A204.1 (cell line): ENCODE data around the gene ZSCAN9.

Experiments
- FAIRE-seq: peaks from 2 replicates; lab custom pipeline; 2012; peaks lifted over from hg19 to GRCh38; lab: Jason Lieb, UNC

ZSCAN9 gene

DNA sequence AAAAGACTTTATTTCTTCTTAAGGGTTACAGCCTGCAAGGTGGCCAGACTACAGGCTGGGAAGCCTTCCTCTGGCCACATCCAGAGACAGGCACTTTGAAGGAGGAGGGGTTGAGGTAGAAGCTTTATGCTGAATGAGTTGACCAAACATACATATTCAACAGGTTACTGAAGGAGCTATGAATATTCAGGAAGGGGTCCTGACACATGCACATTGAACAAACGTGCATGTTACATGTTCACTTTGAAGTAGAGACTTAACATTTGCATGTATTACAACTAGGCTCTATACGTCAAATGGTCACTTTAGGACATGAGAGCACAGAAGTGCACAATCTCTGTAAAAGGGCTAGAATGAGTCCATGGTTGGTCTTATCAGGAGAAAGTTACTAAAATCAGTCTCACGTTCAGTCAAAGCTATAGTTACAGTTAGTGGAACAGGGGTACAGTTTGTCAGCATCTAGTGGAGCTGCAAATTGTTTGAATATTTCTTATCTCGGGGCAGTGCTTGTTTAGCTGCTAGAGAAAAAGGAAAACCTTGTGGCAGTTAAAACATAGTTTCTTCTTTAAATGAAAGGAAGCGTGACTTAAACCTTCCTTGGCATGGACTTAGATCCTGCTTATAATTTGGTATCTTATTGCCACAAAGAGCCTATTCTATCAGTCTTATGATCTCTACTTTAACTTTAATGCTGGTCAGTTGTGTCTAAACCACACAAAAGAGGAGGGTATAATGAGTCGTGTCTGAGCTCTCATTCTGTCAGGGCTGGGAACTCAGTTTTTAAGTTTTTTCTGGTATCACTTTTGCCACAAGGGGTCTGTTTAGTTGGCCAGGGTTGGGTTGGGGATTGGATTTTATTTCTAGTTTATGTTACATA is 4.6 kb upstream of the ZSCAN9 start:
- FAIRE-seq = no peak

DNA sequence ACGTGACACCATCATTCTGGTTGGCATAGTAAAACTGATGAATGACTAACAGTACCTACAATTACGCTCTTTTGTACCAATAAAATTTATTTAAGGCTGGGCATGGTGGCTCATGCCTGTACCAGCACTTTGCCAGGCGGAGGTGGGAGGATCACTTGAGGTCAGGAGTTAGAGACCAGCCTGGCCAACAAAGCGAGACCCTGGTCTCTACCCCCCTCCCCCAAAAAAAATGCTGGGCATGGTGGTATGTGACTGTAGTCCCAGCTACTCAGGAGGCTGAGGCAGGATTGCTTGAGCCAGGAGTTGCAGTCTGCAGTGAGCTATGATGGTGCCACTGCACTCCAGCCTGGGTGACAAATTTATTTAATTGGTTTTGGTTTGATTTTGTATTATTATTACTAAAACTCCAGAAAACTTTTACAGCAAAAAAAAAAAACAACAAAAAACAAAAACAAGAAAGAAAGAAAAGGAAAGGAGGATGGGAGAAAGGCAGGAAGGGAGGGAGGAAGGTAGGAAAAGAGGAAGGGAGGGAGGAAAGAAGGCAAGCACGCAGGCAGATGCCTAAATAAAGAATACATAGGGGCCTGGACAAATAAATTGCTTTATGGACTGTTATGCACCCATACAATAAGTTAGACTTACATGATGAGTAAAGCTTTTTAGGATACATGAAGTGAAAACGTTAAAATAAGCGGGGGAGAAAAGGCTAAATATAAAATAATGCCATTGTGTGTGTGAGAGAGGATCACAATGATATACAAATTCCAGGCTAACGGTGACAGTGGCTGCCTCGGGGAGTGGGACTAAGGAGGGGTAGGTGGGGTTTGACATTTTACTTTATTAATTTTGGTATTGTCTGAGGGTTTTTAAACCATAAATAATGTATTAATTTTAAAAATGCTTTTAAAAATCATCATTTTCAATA is 682 bp upstream of the ZSCAN9 start:
- FAIRE-seq = no peak

DNA sequence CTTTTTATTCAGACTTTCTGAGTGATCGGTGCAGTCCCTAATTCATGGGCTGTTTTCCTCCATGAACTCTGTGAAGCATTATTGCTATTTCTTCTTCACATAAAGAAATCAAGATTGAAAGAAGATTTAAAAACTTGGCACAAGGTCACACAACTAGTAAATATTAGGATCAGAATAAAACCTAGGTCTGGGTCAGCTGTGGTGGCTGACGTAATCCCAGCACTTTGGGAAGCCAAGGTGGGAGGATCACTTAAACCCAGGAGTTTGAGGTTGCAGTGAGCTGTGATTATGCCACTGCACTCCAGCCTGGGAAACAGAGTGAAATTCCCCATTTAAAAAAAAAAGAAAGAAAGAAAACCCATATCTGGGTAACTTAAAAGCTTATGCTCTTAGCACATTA is 1.4 kb downstream of the ZSCAN9 start:
- no peak for FAIRE-seq

GRCh38 chr6:28232785-28233184 is 7.7 kb downstream of the ZSCAN9 start:
- no peak for FAIRE-seq

DNA sequence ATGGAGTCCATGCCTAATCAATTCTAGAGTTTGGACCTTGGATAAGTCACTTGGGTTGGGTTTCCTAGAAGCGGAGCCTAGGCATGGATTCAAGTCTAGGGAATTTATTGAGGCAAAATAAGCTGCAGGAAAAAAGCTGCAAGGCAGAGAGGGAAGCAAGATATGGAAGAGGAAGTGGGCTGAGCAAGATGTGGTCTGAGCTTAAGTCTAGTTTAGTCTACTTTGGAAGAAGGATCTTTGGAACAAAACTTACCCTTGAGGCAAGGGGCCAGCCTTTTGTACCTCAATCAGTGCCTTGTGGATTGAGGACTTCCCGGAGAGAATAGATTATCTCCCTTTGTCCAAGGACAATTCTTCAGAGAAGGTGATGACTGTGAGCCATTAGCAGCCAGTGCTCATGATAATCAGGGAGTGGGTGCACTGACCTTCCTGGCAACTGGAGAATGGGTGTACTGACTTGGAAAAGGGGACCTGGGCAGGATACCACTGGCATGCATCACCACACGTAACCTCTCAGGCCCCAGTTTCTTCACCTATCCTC is 10.9 kb downstream of the ZSCAN9 start:
- FAIRE-seq = no peak

- FAIRE-seq = no peak
Observed at GRCh38 chr6:28239636-28240035, 14.6 kb downstream of the ZSCAN9 start.

DNA sequence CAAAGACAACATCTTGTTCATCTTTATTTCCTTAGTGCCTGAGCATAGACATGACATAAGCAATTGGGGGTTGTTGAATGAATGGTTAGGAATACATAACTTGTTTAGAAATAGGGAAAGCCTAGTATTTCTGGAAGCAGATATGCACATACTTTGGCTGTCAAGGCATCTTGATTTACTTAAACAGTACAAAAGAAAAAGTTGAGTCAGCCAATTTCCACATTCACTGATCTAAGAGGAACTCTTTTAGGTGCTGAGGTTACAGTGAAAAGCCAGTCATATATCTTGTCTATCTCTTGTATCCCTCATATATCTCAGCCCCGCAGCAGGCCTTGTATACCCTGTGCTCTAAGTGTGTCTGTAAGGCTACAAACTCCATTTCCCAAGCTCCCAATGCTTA is 15.4 kb downstream of the ZSCAN9 start:
- FAIRE-seq = no peak

- no peak for FAIRE-seq
Observed at GRCh38 chr6:28243946-28244345, 18.9 kb downstream of the ZSCAN9 start.

DNA sequence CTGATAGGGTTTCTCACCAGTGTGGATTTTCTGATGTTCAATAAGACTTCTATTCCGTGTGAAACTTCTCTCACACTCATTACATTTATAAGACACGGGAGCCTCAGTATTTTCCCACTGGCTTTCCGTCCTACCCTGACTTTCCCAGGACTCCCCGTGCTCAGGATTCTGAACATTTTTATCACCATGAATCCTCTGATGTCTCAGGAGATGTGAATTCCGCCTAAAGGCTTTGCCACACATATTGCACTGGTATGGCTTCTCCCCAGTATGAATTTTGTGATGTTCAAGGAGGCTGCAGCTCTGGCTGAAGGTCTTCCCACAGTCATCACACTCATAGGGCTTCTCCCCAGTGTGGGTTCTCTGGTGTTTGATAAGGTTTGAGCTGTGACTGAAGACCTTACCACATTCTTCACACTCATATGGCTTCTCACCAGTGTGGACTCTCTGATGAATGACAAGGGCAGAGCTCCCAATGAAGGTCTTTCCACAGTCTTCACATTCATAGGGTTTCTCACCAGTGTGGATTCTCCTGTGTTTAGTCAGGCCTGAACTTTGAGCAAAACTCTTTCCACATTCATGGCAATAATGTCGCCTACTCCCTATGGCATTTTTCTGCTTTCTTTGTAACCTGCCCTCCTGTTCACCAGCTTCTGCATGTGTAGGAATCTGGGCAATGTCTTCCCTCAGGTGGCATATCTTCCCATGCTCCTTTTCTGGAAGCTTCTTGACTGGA is 20.3 kb downstream of the ZSCAN9 start:
- no peak for FAIRE-seq

DNA sequence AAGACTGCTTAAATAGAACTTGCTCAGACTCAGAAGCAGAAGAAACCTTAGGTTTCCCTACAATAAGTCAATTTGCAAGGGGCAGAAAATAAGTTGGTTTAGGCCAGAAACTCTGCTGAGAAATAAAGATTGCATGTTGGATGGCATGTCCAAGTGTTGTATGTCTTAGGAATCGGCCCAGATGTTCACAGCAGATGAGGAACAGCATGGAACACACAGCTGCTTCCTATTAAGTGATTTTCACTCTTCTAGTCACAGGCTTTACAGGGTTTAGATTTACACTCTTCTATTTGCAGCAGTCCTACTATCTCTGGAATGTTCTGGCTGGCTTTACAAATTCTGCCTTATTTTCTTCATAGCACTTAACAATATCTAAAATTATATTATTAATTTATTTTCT is 23.8 kb downstream of the ZSCAN9 start:
- FAIRE-seq = no peak

DNA sequence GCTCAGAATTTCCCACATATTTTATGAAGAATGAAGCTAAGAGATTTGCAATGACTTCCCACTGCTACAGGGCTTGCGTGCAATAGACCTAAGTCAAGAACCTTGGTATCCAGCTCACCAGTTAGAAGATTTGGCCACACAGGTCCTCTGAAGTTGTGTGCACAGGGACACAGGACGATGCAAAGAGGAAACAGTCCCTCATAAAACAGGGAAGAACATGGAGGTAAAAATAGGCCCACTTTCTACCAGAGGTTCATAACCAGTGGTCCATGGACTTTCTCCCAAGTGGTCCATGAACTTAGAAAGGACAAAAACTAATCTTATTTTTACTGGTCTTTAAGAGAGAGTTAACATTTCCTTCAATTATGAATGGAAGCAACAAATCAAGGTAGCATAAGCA is 25.7 kb downstream of the ZSCAN9 start:
- no peak for FAIRE-seq

GRCh38 chr6:28251661-28252008 is 26.6 kb downstream of the ZSCAN9 start:
- no peak for FAIRE-seq

DNA sequence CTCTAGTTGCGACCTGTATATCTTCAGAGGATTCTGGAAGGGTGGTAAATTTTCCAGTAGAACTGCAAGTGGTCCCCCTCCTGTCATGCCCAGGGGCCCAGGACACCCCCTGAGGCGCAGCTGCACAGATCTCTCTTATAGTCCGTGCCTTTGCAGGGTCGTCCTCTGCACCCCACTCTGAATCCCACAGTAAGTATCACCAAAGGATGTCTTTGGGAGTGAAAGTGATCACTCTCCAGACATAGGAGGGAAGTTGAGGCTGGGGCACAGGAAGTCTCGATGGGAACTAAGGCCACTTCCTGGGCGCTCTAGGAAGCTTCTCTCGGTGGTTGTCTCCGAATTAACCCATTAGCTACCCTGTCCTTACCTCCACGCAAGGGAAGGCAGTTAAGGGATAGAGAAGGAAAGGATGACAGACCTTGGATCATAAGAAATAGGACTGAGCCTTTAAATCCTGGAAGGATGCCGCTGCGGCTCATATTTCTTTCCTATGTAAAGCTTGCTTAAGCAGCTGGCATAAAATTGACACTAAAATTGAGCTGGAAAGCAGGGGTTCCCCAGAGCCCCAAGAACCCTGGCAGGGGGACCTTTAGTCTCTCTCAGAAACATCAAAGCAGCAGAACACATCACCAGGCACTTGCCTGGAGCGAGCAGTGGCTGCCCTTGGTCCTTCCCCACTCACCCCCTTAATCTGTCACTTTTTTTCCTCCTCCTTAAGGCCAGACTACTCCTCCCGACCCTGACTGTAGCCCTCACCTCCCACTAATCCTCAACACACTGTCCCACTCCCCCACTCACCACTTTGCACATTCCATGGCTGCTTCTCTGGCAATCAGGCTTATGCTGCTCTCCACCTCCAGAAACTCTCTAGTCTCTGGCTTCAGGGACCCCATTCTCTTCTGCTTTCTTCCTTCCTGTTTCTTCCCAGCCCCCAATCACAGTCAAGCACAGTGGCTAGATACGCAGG is 27.2 kb downstream of the ZSCAN9 start, which contains the start of gene ZKSCAN4:
Gene ZKSCAN4 (minus strand): TSS at position 261 of the 967 bp plus-strand sequence. CDS start 289 bp downstream, outside the sequence.
- FAIRE-seq = peak; percentile 48

DNA sequence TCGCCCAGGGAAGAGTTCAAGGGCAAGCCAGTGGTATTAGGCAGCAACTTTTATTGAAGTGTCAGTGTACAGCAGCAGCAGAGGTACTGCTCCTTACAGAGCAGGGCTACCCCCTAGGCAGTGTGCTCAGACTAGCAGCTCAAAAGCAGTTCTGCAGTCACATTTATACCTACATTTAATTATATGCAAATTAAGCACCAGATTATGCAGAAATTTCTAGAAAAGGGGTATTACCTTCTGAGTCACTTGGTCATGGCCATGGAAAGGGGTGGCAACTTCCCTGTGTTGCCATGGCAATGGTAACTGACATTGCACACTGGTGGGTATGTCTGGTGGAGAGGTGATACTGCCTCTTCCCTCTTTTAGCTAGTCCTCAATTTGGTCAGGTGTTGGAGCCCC is 29.0 kb downstream of the ZSCAN9 start:
- no peak for FAIRE-seq

DNA sequence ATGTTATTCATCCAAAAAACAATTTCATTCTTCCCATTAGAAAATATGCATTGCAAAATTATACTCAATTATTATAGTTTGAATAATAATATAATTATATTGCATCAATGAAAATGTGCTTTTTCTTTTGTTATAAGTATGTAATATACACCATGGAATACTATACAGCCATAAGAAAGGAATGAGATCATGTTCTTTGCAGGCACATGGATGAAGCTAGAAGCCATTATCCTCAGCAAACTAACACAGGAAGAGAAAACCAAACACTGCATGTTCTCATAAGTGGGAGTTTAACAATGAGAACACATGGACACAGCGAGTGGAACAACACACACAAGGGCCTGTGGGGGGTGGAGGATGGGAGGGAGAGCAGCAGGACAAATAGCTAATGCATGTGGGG is 32.0 kb downstream of the ZSCAN9 start:
- no peak for FAIRE-seq

GRCh38 chr6:28258877-28259777 is 34.1 kb downstream of the ZSCAN9 start, which contains the start of gene NKAPL:
NKAPL (plus strand) TSS chr6:28259297; CDS start chr6:28259372, 75 bp downstream.
- no peak for FAIRE-seq

- FAIRE-seq = no peak
Observed at GRCh38 chr6:28263922-28264321, 38.8 kb downstream of the ZSCAN9 start.

- no peak for FAIRE-seq
Observed at GRCh38 chr6:28264834-28265401, 39.8 kb downstream of the ZSCAN9 start.

DNA sequence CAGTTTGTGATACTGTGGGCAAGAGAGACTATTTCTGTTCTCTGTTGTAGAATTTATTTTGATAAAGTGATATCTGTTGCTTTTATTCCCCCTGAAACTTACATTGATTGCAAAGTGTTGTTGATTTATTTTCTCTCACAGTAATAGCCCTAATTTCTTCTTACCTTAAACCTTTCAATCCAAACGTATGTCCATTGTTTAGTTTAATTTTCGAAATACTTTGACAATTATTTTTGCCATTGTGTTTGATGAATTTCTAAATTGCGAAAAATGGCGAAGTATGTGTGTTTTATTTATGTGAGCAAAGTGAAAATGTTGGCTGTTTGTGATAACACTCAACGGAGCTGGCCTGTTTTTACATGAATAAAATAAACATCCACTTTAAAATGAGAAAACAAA is 41.5 kb downstream of the ZSCAN9 start:
- no peak for FAIRE-seq
